Nephron (organoid): Measurements from ENCODE around the gene CALN1.

Experiments used
- H3K27ac Mint-ChIP-seq, 3 experiments: 2 replicates each; pipeline ENCODE4 v1.8.0; 2020; ENCODE audit warnings: mixed read lengths in 3 of 3, mild to moderate bottlenecking in 2 of 3, moderate library complexity in 1 of 3
- H3K27me3 Mint-ChIP-seq: 2 replicates; pipeline ENCODE4 v1.8.0; 2021; ENCODE audit warnings: low read depth, mild to moderate bottlenecking, moderate library complexity, mixed read lengths
- H3K36me3 Mint-ChIP-seq: 2 replicates; pipeline ENCODE4 v1.8.0; 2020; ENCODE audit warnings: low read depth, mixed read lengths
- H3K4me1 Mint-ChIP-seq: 2 replicates; pipeline ENCODE4 v1.8.0; 2020; ENCODE audit warnings: mixed read lengths
- H3K4me3 Mint-ChIP-seq, 3 experiments: 2 replicates each; pipeline ENCODE4 v1.8.0; 2020; ENCODE audit warnings: mild to moderate bottlenecking in 3 of 3, mixed read lengths in 3 of 3, moderate library complexity in 2 of 3
- H3K9me3 Mint-ChIP-seq: 2 replicates; pipeline ENCODE4 v1.8.0; 2020; ENCODE audit warnings: mixed read lengths
- TF ChIP-seq, protein P1 (sequence below), 3 experiments: fragments of 200-600 bp; sonication (generic); IDR thresholded peaks; one replicate each; pipeline ENCODE4 v1.5.0; 2021; ENCODE audit warnings: antibody characterized with exemption in 3 of 3; ENCODE audit not compliant: unreplicated experiment in 3 of 3

The CALN1 gene

DNA sequence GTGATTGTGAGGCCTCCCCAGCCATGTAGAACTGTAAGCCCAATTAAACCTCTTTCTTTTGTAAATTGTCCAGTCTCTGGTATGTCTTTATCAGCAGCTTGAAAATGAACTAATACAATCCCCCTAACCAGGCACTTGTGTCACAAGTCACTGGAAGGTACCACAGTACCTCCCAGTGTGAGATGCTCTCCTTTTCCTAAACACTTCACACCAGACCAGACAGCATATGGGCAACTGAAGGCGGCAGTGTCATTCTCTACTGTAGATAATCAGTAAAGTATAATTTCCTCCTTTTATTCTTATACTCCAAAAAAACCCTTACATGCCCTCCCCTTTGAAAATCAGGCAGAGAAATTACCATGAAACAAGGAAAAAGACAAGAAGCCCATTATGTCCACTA lies 113.2 kb downstream of the CALN1 start:
- no peak overlapping the region for H3K27ac Mint-ChIP-seq
- no peak overlapping the region for H3K4me3 Mint-ChIP-seq
- TF ChIP-seq, protein P1, sequence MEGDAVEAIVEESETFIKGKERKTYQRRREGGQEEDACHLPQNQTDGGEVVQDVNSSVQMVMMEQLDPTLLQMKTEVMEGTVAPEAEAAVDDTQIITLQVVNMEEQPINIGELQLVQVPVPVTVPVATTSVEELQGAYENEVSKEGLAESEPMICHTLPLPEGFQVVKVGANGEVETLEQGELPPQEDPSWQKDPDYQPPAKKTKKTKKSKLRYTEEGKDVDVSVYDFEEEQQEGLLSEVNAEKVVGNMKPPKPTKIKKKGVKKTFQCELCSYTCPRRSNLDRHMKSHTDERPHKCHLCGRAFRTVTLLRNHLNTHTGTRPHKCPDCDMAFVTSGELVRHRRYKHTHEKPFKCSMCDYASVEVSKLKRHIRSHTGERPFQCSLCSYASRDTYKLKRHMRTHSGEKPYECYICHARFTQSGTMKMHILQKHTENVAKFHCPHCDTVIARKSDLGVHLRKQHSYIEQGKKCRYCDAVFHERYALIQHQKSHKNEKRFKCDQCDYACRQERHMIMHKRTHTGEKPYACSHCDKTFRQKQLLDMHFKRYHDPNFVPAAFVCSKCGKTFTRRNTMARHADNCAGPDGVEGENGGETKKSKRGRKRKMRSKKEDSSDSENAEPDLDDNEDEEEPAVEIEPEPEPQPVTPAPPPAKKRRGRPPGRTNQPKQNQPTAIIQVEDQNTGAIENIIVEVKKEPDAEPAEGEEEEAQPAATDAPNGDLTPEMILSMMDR (IDR thresholded peaks at IDR 0.05; ENCODE audit: unreplicated experiment in 3 of 3), result no peak
- no peaks in the 10 kb centered on the region for H3K36me3 Mint-ChIP-seq
- no peaks in the 10 kb centered on the region for H3K4me1 Mint-ChIP-seq
- H3K9me3 Mint-ChIP-seq, result no peaks in the 10 kb centered on the region
- no peaks in the 10 kb centered on the region for H3K27me3 Mint-ChIP-seq

DNA sequence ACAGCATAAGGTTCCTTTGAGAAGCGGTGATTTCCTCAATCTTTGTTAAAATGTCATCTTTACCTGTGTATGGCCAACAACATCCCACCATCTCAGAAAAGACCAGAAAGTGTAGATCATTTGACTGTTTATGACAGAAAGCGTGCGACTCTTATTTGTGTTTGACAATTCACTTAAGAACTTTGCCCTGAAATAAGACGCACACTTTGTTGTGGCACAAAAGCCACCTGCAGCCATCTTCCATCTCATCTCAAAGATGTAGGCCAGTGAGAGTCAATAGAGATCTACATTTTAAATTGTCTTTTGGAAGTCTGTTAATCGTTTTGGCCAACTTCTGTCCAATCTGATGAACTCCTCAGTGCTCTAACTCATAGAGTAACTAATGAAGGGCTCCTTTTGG lies 114.0 kb downstream of the CALN1 start:
- no peak overlapping the region for H3K27ac Mint-ChIP-seq
- TF ChIP-seq, protein P1 (IDR thresholded peaks at IDR 0.05; ENCODE audit: unreplicated experiment in 3 of 3), result no peak
- H3K36me3 Mint-ChIP-seq, result no peaks in the 10 kb centered on the region
- H3K27me3 Mint-ChIP-seq, result no peaks in the 10 kb centered on the region
- no peaks in the 10 kb centered on the region for H3K4me1 Mint-ChIP-seq
- no peak overlapping the region for H3K4me3 Mint-ChIP-seq
- H3K9me3 Mint-ChIP-seq, result peaks cover under 1% of the 10 kb centered on the region

DNA sequence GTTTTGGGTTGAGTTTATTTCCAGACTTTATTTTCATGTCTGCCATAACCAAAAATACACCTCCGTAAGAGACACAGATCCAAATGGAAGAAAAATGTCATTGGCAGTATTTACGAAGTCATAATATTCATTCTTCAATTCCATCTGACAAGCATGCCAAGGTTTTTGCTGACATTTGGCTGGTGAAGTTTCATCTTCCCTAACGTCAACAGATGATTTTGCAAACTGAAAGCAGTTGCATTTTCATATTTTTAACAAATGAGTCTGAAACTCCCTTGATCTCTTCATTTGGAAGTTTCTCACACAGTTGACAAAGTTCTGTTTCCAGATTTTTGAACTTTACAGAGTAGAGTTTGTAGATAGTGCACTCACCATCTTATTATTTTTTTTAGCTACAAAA lies 114.5 kb downstream of the CALN1 start:
- Mint-ChIP-seq H3K4me3 (no peak overlapping the region), H3K27ac (no peak overlapping the region), H3K9me3 (peaks cover 3% of the 10 kb centered on the region), H3K4me1 (no peaks in the 10 kb centered on the region), H3K36me3 (no peaks in the 10 kb centered on the region), H3K27me3 (no peaks in the 10 kb centered on the region)
- TF ChIP-seq, protein P1 (IDR thresholded peaks at IDR 0.05; ENCODE audit: unreplicated experiment in 3 of 3), result no peak

DNA sequence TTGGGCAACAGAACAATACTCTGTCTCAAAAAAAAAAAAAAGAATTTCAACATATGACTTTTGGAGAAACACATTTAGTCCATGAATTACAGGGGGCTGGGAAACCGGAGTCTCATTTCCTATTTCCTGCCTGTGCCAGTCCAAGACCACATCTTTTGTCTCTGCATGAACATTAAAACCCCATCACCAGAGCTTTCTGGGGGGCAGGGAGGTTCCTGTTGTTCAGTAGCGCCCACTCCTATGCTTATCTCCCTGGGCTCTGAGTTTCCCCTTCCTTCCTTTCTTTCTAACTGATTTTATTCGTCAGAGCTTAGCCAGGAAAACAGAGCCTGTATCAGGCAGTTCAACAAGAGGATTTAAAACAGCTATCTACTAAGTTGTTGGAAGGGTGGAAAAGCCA lies 119.3 kb downstream of the CALN1 start:
- TF ChIP-seq, protein P1 (IDR thresholded peaks at IDR 0.05; ENCODE audit: unreplicated experiment in 3 of 3), result no peak
- H3K36me3 Mint-ChIP-seq, result no peaks in the 10 kb centered on the region
- peaks cover 9% of the 10 kb centered on the region for H3K9me3 Mint-ChIP-seq
- H3K4me3 Mint-ChIP-seq, result no peak overlapping the region
- no peaks in the 10 kb centered on the region for H3K27me3 Mint-ChIP-seq
- no peak overlapping the region for H3K27ac Mint-ChIP-seq
- no peaks in the 10 kb centered on the region for H3K4me1 Mint-ChIP-seq

DNA sequence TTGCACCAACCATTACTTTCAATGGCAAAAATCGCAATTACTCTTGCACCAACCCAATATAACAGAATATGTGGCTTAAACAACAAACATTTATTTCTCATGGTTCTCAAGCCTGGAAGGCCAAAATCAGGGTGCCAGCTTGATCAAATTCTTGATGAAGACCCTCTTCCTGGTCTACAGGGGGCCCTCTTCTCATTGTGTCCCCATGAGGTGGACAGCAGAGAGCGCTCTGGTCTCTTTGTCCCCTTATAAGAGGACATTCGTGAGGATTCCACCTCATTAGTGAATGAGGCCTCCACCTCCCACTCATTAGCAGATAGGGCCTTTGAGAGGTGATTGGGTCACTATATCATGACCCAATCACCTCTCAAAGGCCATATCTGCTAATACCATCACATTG lies 120.0 kb downstream of the CALN1 start:
- TF ChIP-seq, protein P1 (IDR thresholded peaks at IDR 0.05; ENCODE audit: unreplicated experiment in 3 of 3), result no peak
- no peak overlapping the region for H3K27ac Mint-ChIP-seq
- peaks cover 9% of the 10 kb centered on the region for H3K9me3 Mint-ChIP-seq
- no peaks in the 10 kb centered on the region for H3K36me3 Mint-ChIP-seq
- H3K4me3 Mint-ChIP-seq, result no peak overlapping the region
- no peaks in the 10 kb centered on the region for H3K27me3 Mint-ChIP-seq
- H3K4me1 Mint-ChIP-seq, result no peaks in the 10 kb centered on the region

DNA sequence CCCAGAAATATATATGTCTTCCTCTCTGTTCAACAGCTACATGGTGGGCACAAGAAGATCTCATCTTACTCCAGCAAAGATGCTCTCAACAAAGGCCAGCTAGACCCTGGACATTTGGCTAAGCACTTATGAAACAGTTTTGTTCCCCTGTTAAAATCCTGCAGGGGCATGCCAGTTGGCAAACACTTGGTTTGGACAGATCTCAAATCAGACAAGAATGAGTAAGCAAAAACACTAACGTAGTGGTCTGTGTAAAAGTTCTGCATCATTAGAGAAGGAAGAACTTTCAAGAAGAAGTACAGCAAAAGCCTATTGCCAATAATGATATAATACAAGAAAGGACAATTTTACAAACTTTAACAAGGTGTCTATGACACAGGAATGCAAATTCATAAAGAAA lies 125.6 kb downstream of the CALN1 start:
- Mint-ChIP-seq H3K27me3 (peaks cover 6% of the 10 kb centered on the region), H3K4me3 (no peak overlapping the region), H3K36me3 (no peaks in the 10 kb centered on the region), H3K9me3 (peaks cover 13% of the 10 kb centered on the region), H3K4me1 (peaks cover 3% of the 10 kb centered on the region), H3K27ac (no peak overlapping the region)
- TF ChIP-seq, protein P1 (IDR thresholded peaks at IDR 0.05; ENCODE audit: unreplicated experiment in 3 of 3), result no peak
